HPDE6-E6E7 (cell line): ENCODE results near the gene TRPC4.
A peak's percentile ranks its signal among the peaks of the same experiment; 100 is the strongest.

Source experiments
- DNase-seq: peaks from one replicate; pipeline ENCODE4 v3.0.0; 2011; ENCODE audit warnings: missing footprints; ENCODE audit errors: extremely low spot score

The TRPC4 gene

DNA sequence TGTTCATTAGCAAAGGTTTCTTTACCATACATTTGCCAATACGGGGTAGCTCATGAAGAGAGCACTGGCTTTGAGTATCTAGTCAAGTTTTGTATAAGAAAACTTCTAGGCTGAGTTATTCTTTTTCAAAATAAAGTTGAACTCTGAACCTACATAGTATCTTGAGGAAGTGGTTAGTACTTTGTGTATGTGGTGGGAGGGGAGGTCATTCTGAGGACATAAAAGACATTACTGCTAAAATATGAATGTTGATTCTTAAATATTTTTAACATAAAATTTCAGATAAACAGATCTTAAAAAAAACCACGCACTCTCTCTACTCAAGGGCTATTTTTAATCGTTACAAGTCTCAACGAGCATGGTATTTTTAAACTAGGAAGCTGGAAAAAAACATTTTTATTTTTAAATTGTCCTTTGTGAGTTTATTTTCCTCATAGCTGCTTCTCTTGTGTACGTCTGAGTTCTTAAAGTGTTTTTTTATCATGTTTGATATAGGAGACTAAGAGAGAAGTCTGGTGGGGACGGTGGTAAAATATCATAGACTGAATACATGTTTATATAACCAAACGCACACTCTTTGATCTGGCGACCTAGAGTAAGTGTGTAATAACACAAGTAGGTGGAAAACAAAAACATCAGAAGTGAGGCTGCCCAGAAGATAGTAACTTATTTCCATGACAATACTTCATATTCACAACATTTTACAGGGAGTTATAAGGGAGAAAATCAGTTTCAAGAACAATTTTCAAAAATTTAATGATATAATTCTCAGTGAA lies 153.0 kb downstream of the TRPC4 start:
- no peak for DNase-seq

DNA sequence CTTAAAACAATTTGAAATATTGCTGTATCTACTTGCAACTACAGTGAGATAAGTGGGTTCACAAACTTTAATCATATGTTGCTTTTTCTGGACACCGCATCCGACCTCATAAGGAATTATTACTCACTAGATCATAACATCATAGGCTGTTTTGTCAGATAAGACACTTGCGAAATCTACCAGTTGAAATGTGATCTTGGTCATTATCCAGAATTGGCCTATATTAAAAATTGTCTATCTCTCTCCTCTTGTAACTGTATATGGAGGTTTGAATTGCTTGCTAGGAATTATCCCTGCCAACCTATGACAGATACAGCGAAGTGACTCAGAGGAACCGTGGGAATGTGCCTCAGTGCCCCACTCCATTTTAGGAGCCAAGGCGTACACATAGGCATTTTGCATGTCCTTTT lies 154.0 kb downstream of the TRPC4 start:
- peak; percentile 0 for DNase-seq

DNA sequence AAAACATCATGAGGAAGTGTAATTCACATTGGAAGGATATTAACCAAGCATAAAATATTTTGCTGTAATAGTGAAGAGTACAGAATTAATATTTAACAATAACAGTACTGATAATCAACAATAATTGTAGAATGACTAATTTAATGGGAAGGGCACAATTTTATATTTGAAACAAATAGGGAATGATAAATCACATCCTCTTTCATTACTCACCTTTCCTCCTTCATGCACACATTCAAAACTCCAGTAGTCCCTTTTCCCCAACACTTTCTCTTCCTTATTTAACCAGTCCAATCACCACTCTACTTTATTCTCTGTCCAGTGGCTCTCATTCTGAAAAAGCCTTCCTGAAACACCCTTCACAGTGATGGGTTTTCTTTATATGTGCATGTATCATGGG lies 160.3 kb downstream of the TRPC4 start:
- no peak for DNase-seq

- no peak for DNase-seq
Measured at GRCh38 chr13:37707739-37708500, 161.7 kb downstream of the TRPC4 start.

- DNase-seq, result no peak
Measured at GRCh38 chr13:37706041-37706440, 163.5 kb downstream of the TRPC4 start.

GRCh38 chr13:37701972-37702371 lies 167.6 kb downstream of the TRPC4 start:
- peak; percentile 0 for DNase-seq

GRCh38 chr13:37701306-37701705 lies 168.3 kb downstream of the TRPC4 start:
- DNase-seq, result no peak

GRCh38 chr13:37700887-37701286 lies 168.7 kb downstream of the TRPC4 start:
- DNase-seq, result no peak

DNA sequence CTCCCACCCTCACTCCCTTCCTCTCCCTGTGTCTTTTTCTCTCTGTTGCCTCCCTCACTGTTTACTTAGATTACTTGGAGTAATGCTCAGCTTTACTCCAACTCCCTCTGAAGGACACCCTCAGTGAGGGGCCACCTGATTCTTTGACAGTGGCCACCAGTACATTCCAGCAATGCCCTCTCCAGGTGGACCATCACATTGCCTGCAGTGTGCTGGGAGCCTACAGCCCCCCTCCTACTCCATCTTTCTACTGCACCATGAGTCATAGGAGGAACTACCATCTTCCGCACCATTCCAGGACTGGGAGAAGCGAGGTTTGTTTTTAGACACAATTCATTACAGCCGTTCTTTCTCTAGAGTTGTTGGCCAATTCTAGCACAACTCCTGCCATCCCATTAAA lies 174.4 kb downstream of the TRPC4 start:
- no peak for DNase-seq

DNA sequence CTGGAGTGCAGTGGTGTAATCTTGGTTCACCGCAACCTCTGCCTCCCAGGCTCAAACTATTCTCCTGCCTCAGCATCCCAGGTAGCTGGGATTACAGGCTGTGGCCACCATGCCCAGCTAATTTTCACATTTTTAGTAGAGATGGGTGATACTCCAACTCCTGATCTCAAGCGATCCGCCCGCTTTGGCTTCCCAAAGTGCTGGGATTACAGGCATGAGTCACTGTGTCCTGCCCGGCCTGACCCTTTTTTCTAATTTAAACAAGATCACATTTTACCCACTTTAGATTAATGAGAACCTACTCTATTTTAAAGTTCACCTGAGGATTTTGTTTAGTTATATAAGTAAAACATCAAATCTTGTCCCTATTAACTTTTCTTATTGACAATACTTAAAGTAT lies 179.2 kb downstream of the TRPC4 start:
- no peak for DNase-seq

GRCh38 chr13:37686501-37686900 lies 183.1 kb downstream of the TRPC4 start:
- no peak for DNase-seq

DNA sequence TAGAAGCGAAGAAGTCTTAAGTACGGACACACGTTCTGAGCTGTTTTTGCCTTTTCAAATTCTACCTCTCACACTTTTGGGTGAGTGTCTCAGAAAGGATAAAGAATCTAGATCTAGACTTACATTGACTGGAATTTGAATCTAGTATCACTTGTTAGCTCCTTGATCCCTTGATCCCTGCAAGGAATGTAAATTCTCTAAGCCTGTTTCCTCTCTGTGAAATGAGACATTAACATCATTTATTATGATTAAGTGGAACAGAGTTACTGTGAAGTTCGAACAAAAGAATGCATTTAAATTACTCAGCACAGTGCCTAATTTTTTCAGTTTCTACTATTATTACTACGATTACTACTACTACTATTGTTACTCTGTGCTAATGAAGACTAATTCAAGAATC lies 184.4 kb downstream of the TRPC4 start:
- DNase-seq, result no peak

- DNase-seq, result no peak
Measured at GRCh38 chr13:37682496-37682895, 187.1 kb downstream of the TRPC4 start.

DNA sequence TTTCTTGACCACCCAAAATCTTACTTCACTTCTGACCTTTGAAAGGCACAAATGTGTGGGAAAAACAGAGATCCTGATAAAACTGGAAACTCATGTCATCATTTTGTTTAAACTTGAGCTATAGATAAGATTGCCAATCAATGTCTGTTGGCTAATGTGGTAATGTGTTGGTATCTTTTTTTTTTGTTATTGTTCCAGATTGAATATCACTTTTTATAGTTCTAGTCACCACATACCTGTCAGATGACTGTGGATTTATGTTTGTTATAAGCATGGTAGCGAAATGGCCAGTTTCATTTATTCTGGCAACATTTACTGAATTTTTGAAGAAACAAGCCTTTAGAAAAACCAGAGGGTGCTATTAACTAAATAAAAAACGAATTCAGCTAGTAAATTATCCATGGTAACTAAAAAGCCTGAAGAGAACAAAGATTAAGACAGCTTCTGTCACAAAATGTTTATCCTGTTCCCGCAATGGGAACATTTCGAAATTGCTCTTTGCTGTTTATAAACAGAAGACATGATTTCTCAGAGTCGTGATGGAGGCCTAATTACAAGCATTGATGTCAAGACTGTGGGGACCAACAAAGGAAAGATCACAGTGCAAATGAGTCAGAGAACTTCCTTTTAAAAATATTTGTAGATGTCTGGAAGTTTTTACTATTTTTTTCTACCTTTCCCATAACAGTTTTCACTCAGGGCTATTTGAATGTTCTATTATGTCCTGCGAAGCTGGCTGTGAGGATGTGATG lies 188.1 kb downstream of the TRPC4 start:
- DNase-seq, result no peak

- no peak for DNase-seq
Measured at GRCh38 chr13:37680137-37680536, 189.4 kb downstream of the TRPC4 start.

DNA sequence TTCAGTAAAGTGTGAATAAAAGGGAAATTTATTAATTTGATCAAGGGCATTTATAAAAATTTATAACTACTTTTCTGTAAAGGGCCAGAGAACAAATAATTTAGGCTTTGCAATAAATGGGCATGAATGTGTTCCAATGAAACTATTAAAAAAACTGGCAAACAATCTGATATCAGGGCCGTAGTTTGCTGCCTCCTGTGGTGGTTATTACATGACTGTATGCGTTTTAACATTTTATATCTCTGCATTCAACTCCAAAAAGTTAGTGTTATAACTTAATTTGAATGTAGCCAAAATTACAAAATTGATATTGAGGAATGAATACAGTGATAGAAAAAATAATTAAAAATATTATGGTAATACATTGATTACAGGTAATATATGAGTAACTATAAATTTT lies 190.5 kb downstream of the TRPC4 start:
- no peak for DNase-seq

GRCh38 chr13:37669845-37670244 lies 199.7 kb downstream of the TRPC4 start:
- no peak for DNase-seq

DNA sequence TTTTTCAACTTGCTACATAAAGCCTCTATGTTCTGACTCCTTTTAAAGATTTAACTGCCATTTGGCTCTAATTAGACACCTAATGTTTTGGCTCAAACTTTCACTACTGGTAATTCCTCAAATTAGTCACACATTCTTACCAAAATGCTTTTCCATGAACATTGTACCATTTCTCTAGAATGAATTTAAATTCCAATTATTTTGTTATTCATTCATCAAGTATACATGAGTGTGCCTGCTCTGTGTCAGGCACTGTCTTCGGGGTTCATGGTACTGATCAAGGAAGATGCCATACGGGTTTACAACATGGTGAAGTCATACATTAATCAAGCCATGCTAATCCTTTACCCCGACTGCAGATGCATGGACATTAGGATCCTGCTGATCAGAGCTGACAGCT lies 201.9 kb downstream of the TRPC4 start:
- no peak for DNase-seq

- DNase-seq, result no peak
Measured at GRCh38 chr13:37666036-37666435, 203.5 kb downstream of the TRPC4 start.

DNA sequence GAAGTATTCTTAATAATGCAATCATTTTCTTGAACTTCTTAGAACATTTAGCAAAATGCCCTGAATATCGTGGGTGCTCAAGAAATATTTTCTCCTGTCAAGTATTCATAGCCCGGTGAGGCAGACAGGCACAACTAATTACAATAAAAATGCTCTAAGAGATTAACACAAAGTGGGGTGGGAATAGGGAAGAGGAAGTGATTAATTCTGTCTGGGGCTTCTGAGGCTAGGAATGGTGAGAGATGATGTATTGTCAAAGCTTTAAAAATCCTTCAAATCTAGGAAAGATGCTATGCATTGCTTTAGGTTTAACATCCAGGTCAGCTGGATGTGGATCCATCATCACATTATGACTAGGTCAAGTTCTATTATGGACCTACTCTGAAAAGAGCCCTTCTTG lies 204.2 kb downstream of the TRPC4 start:
- DNase-seq, result no peak

DNA sequence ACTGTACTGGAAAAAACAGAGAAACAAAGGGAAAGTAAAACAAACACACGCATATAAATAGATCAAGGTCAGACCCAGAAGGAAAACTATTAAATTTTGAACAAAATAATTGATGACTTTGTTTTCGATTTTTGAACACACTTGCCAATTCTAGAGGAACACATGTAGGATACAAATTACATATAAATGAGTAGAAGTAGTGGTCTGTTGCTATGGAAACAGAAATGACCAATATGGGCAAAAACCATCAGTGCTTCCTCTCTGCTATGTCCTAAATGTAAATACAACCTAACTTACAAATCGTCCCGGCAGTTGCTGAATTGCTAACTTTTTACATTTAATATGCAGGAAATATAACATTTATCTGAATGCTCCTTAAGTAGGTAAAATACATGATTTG lies 205.8 kb downstream of the TRPC4 start:
- no peak for DNase-seq

- DNase-seq, result no peak
Measured at GRCh38 chr13:37662624-37663023, 206.9 kb downstream of the TRPC4 start.

GRCh38 chr13:37657956-37658355 lies 211.6 kb downstream of the TRPC4 start:
- DNase-seq, result no peak
